Suprapubic skin (tissue), 4 donors: ENCODE measurements around the gene NREP.

Experiments used
- EP300 ChIP-seq: sonication (generic); formaldehyde crosslinking; IDR thresholded peaks from one replicate; pipeline ENCODE4 v1.6.1; 2017; ENCODE audit warnings: antibody characterized with exemption
- POLR2A ChIP-seq, 2 donors: fragments of 450-650 bp; IDR thresholded peaks; one replicate each; pipeline ENCODE4 v1.6.1; 2017; ENCODE audit warnings: antibody characterized with exemption in 2 of 2, mild to moderate bottlenecking in 2 of 2, moderate library complexity in 2 of 2
- POLR2AphosphoS5 ChIP-seq, 3 donors: sonication (generic); formaldehyde crosslinking; IDR thresholded peaks; one replicate each; pipeline ENCODE4 v1.6.1; 2017; ENCODE audit warnings: antibody characterized with exemption in 3 of 3
- TF ChIP-seq, protein P1 (sequence below), 2 donors: fragments of 200-600 bp in 1 of 2; fragments of 450-650 bp in 1 of 2; sonication (generic) in 1 of 2; IDR thresholded peaks; one replicate each; pipeline ENCODE4 v1.5.1; 2016 to 2019; ENCODE audit warnings: antibody characterized with exemption in 2 of 2, mild to moderate bottlenecking in 1 of 2, moderate library complexity in 1 of 2

DNA sequence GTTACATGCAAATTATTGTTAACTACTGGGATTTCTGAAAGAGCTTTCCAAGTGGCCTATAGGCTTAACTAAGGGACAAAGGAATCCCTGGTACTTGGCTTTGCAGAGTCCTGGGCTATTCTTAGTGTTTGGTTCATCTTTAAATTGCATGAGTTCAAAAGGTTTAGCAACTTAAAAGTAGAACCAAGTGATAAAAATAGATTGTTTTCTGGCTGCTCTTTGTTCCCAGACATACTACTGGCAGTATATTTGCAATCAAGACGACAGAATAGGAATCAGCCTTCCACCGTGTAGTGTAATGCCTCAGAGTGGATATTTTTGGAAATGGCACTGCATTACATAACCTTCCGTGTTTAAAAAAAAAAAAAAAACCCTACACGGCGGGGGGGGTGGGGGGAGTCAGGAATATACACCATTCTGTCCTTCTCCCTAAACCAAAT lies 1.0 kb downstream of the NREP start:
- TF ChIP-seq EP300 = no peak
- TF ChIP-seq, protein P1, sequence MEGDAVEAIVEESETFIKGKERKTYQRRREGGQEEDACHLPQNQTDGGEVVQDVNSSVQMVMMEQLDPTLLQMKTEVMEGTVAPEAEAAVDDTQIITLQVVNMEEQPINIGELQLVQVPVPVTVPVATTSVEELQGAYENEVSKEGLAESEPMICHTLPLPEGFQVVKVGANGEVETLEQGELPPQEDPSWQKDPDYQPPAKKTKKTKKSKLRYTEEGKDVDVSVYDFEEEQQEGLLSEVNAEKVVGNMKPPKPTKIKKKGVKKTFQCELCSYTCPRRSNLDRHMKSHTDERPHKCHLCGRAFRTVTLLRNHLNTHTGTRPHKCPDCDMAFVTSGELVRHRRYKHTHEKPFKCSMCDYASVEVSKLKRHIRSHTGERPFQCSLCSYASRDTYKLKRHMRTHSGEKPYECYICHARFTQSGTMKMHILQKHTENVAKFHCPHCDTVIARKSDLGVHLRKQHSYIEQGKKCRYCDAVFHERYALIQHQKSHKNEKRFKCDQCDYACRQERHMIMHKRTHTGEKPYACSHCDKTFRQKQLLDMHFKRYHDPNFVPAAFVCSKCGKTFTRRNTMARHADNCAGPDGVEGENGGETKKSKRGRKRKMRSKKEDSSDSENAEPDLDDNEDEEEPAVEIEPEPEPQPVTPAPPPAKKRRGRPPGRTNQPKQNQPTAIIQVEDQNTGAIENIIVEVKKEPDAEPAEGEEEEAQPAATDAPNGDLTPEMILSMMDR (IDR thresholded peaks at IDR 0.05) = no peak
- no peak for TF ChIP-seq POLR2A (IDR thresholded peaks at IDR 0.05)
- TF ChIP-seq POLR2AphosphoS5 (IDR thresholded peaks at IDR 0.05) = no peak
